ENCODE data around the gene UBE2E2.
"Not testable (repeated sequence)": the region's sequence is repeated elsewhere in the genome, so short reads cannot be mapped to it uniquely, and the experiment has no call there.

Gene UBE2E2

GRCh38 chr3:23592961-23593931 is 390.1 kb downstream of the UBE2E2 start:
- no peak for ATAC-seq
- Mint-ChIP-seq H3K4me1 (peaks cover 25% of the 10 kb centered on the region), H3K9me3 (no peaks in the 10 kb centered on the region), H3K4me3 (no peak overlapping the region), H3K27me3 (no peaks in the 10 kb centered on the region), H3K36me3 (peaks cover 49% of the 10 kb centered on the region), H3K27ac (no peak overlapping the region)

- Mint-ChIP-seq H3K27me3 (no peaks in the 10 kb centered on the region), H3K27ac (no peak overlapping the region), H3K4me1 (peaks cover 31% of the 10 kb centered on the region), H3K4me3 (no peak overlapping the region), H3K9me3 (no peaks in the 10 kb centered on the region), H3K36me3 (peaks cover 47% of the 10 kb centered on the region)
- ATAC-seq: no peak
Observed at GRCh38 chr3:23594066-23594465, 390.9 kb downstream of the UBE2E2 start.

- H3K9me3 Mint-ChIP-seq: no peaks in the 10 kb centered on the region
- peaks cover 28% of the 10 kb centered on the region for H3K4me1 Mint-ChIP-seq
- H3K4me3 Mint-ChIP-seq: no peak overlapping the region
- peaks cover 37% of the 10 kb centered on the region for H3K36me3 Mint-ChIP-seq
- no peak for ATAC-seq
- H3K27me3 Mint-ChIP-seq: no peaks in the 10 kb centered on the region
- H3K27ac Mint-ChIP-seq: no peak overlapping the region
Observed at GRCh38 chr3:23594894-23595670, 392.0 kb downstream of the UBE2E2 start.

- H3K27ac Mint-ChIP-seq: no peak overlapping the region
- ATAC-seq: no peak
- H3K9me3 Mint-ChIP-seq: no peaks in the 10 kb centered on the region
- no peak overlapping the region for H3K4me3 Mint-ChIP-seq
- H3K27me3 Mint-ChIP-seq: no peaks in the 10 kb centered on the region
- H3K4me1 Mint-ChIP-seq: peaks cover 24% of the 10 kb centered on the region
- peaks cover 36% of the 10 kb centered on the region for H3K36me3 Mint-ChIP-seq
Observed at GRCh38 chr3:23595851-23596250, 392.7 kb downstream of the UBE2E2 start.

- Mint-ChIP-seq H3K27me3 (no peaks in the 10 kb centered on the region), H3K4me1 (peaks cover 9% of the 10 kb centered on the region), H3K9me3 (no peaks in the 10 kb centered on the region), H3K27ac (no peak overlapping the region), H3K4me3 (no peak overlapping the region), H3K36me3 (peaks cover 18% of the 10 kb centered on the region)
- ATAC-seq: no peak
Observed at GRCh38 chr3:23600167-23600871, 397.2 kb downstream of the UBE2E2 start.

- Mint-ChIP-seq H3K9me3 (no peaks in the 10 kb centered on the region), H3K27ac (no peak overlapping the region), H3K27me3 (no peaks in the 10 kb centered on the region), H3K36me3 (peaks cover 8% of the 10 kb centered on the region), H3K4me3 (no peak overlapping the region), H3K4me1 (peaks cover 9% of the 10 kb centered on the region)
- ATAC-seq: no peak
Observed at GRCh38 chr3:23601091-23601822, 398.1 kb downstream of the UBE2E2 start.

- Mint-ChIP-seq H3K36me3 (no peaks in the 10 kb centered on the region), H3K27ac (no peak overlapping the region), H3K4me3 (no peak overlapping the region), H3K4me1 (peaks cover 9% of the 10 kb centered on the region), H3K9me3 (no peaks in the 10 kb centered on the region), H3K27me3 (no peaks in the 10 kb centered on the region)
- no peak for ATAC-seq
Observed at GRCh38 chr3:23602971-23603370, 399.8 kb downstream of the UBE2E2 start.

- H3K27me3 Mint-ChIP-seq: no peaks in the 10 kb centered on the region
- H3K27ac Mint-ChIP-seq: no peak overlapping the region
- ATAC-seq: no peak
- H3K4me1 Mint-ChIP-seq: peaks cover 12% of the 10 kb centered on the region
- no peaks in the 10 kb centered on the region for H3K36me3 Mint-ChIP-seq
- no peak overlapping the region for H3K4me3 Mint-ChIP-seq
- H3K9me3 Mint-ChIP-seq: no peaks in the 10 kb centered on the region
Observed at GRCh38 chr3:23607184-23607847, 404.2 kb downstream of the UBE2E2 start.

- Mint-ChIP-seq H3K4me1 (peaks cover 15% of the 10 kb centered on the region), H3K27ac (no peak overlapping the region), H3K27me3 (no peaks in the 10 kb centered on the region), H3K4me3 (no peak overlapping the region), H3K9me3 (no peaks in the 10 kb centered on the region), H3K36me3 (no peaks in the 10 kb centered on the region)
- ATAC-seq: no peak
Observed at GRCh38 chr3:23608650-23609049, 405.5 kb downstream of the UBE2E2 start.

GRCh38 chr3:23611737-23612295 is 408.7 kb downstream of the UBE2E2 start:
- peaks cover 21% of the 10 kb centered on the region for H3K4me1 Mint-ChIP-seq
- peaks cover 7% of the 10 kb centered on the region for H3K36me3 Mint-ChIP-seq

GRCh38 chr3:23612296-23612891 is 409.3 kb downstream of the UBE2E2 start:
- H3K4me3 Mint-ChIP-seq: peak overlapping the region; percentile 13

More at GRCh38 chr3:23611737-23612295, 408.7 kb downstream of the UBE2E2 start:
- Mint-ChIP-seq H3K27ac (peak overlapping the region; percentile 73), H3K27me3 (no peaks in the 10 kb centered on the region), H3K9me3 (no peaks in the 10 kb centered on the region), H3K4me3 (peak overlapping the region; percentile 13)
- ATAC-seq: peak; percentile 38

GRCh38 chr3:23615068-23615467 is 411.9 kb downstream of the UBE2E2 start:
- Mint-ChIP-seq H3K27me3 (no peaks in the 10 kb centered on the region), H3K27ac (no peak overlapping the region), H3K4me3 (no peak overlapping the region), H3K36me3 (peaks cover 14% of the 10 kb centered on the region), H3K4me1 (peaks cover 29% of the 10 kb centered on the region), H3K9me3 (peaks cover 3% of the 10 kb centered on the region)
- no peak for ATAC-seq

More at GRCh38 chr3:23612296-23612891, 409.3 kb downstream of the UBE2E2 start:
- ATAC-seq: peak; percentile 48
- H3K4me1 Mint-ChIP-seq: peaks cover 27% of the 10 kb centered on the region
- no peaks in the 10 kb centered on the region for H3K9me3 Mint-ChIP-seq
- peaks cover 12% of the 10 kb centered on the region for H3K36me3 Mint-ChIP-seq
- peak overlapping the region; percentile 73 for H3K27ac Mint-ChIP-seq
- H3K27me3 Mint-ChIP-seq: no peaks in the 10 kb centered on the region

- not testable (repeated sequence) for H3K27ac Mint-ChIP-seq, H3K9me3 Mint-ChIP-seq, H3K27me3 Mint-ChIP-seq, H3K4me3 Mint-ChIP-seq, ATAC-seq
- Mint-ChIP-seq H3K4me1 (peaks cover 14% of the 10 kb centered on the region), H3K36me3 (peaks cover 14% of the 10 kb centered on the region)
Observed at GRCh38 chr3:23618475-23618874, 415.3 kb downstream of the UBE2E2 start.
